Measurements from ENCODE around the gene MAP2K1.
A peak's percentile ranks its signal among the peaks of the same experiment; 100 is the strongest.

Gene MAP2K1

DNA sequence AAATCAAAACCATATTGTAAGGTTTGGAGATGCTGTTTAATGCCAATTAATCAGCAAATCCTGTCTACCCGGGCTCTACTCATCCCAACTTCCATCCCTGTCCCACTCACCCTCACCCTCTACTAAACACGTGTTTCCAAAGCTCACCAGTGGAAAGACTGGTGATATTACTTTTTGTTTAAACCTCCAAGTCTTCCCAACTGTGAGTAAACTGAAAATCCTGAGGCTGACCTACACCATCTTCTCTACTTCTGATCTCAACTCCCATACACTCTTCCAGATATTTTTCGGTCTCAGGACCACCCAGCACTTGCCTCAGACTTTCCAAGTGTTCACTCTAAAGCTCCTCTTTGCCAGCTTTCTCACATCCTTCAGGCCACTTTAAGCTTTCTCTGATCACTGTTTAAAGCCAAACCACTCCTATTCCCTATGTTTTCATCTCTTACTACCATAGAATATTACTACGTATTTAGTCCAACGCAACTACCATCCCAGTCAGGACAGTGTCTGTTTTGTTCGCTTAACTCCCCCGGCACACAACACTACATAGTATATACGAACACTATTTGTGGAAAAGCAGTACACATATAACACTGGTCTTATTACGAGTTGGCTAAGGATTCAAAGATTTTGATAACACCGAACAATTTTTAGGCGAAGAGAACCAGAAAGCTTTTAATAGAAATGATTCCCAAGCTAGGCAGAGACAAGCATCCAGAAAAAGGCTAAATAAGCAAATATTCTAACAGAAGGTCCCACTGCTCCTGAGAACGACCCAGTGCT is 117.3 kb downstream of the MAP2K1 start:
- Histone ChIP-seq H4K12ac (ENCODE audit: low read depth, low read length) (peak overlapping the region; percentile 24), H3K14ac (ENCODE audit: low read length) (peak overlapping the region; percentile 50), H2BK12ac (ENCODE audit: low read length) (no peak overlapping the region), H3K36me3 (ENCODE audit: control insufficient read depth in 1 of 2, insufficient read depth in 2 of 2, low read length in 2 of 2) (peaks cover 18 to 31% of the 10 kb centered on the region in 2 experiments), H2BK120ac (ENCODE audit: insufficient read depth, low read length, poor library complexity) (no peak overlapping the region), H3K79me1 (ENCODE audit: low read length) (peaks cover 9% of the 10 kb centered on the region), H3K18ac (ENCODE audit: low read length) (peak overlapping the region; percentile 34), H2AFZ (ENCODE audit: insufficient read depth, low read length, poor library complexity) (peak overlapping the region; percentile 47), H3K4ac (ENCODE audit: low read depth, low read length) (peak overlapping the region; percentile 90), H3K9ac (ENCODE audit: low read length) (peak overlapping the region; percentile 100), H2BK5ac (ENCODE audit: low read depth, low read length, poor library complexity) (peak overlapping the region; percentile 11), H3K4me1 (ENCODE audit: control insufficient read depth in 1 of 2, insufficient read depth in 2 of 2, low read length in 2 of 2) (peaks cover 0 to 3% of the 10 kb centered on the region in 2 experiments), H4K8ac (ENCODE audit: low read depth, low read length) (peak overlapping the region; percentile 79), H3K9me3 (ENCODE audit: insufficient read depth, low read depth, low read length) (no peaks in the 10 kb centered on the region), H2AK5ac (ENCODE audit: low read length) (peak overlapping the region; percentile 90), H3K79me2 (ENCODE audit: control insufficient read depth, insufficient read depth, low read length, poor library complexity) (peaks cover 15% of the 10 kb centered on the region), H3K4me3 (ENCODE audit: low read depth, low read length) (peak overlapping the region; percentile 97), H3K23ac (ENCODE audit: low read length) (peak overlapping the region; percentile 80), H4K91ac (ENCODE audit: low read depth, low read length) (peak overlapping the region; percentile 49), H3K4me2 (ENCODE audit: low read length) (peak overlapping the region; percentile 92), H3K27ac (ENCODE audit: low read depth, low read length) (peak overlapping the region; percentile 90), H3K27me3 (ENCODE audit: insufficient read depth, low read length) (no peaks in the 10 kb centered on the region)
- WGBS (ENCODE audit: extremely low coverage, insufficient coverage, insufficient read length), result no CpG with 5 or more reads among the region's 12 CpGs
- DNase-seq, result no peak

DNA sequence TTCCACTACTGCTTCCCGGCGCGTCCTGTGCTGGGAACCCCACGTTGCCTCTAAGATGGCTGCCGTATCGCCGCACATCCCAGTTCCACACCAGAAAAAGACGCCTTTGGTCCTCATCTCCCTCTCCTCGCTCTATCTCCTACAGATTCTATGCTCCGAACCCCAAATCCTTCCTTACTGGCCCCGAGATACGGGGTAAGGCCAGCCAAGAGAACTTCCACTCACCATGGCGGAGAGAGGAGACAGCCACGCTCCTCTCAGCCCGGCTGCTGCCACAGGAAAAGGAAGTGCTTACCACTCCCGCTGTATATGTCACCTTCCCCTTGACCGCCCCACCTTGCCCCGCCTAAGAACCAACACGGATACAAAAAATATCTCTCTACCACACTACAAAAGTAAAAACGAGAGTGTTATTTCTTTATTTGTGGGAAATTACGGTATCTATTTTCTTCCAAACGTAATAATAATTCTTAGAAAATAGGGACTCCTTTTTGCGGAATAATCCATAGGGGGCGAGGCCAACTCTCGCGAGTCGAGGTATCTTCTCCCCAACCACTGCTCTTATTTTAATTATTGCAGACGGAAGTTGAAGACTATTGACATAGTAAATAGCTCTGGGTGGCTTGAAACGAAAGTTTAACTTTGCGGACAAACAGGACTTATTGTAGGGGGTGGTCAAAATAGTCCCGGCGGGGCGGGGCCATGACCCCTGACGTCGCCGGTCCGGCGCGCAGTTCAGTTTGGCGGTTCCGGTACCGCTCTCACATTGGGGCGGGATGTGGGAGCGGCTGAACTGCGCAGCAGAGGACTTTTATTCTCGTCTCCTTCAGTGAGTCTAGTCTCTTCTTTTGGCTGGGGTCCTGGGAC is 118.1 kb downstream of the MAP2K1 start, which contains the start of the genes RPL4 and ZWILCH:
Gene RPL4, minus strand, starts transcription at position 293 of the 867 bp plus-strand sequence. Its CDS starts 65 bp downstream, at position 228.
Gene ZWILCH, plus strand, starts transcription at position 764 of the 867 bp plus-strand sequence. Its CDS starts 13 bp downstream, at position 777.
- Histone ChIP-seq H3K9ac (ENCODE audit: low read length) (peak within 1 kb of the TSS; percentile 100), H4K8ac (ENCODE audit: low read depth, low read length) (peak within 1 kb of the TSS; percentile 79)
- no CpG with 5 or more reads among the region's 46 CpGs for WGBS (ENCODE audit: extremely low coverage, insufficient coverage, insufficient read length)

DNA sequence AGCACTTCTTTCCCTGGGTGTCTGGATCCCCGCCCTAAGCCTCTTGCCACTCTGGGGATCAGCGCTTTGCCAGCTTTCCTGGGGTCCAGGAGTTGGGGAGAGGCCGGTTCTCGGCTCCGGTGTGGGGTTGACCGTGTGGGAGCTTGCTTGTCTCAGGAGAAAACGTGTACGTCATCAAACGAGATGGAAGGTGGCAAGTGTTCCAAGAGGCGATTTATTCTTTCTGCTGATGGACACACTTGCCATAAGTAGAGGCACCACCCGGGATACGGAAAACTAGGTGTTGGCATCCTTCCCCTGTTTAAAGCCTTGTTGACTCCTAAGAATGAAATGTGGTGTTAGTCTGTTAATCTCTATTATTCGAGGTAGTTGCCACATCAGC is 118.7 kb downstream of the MAP2K1 start:
- Histone ChIP-seq H3K4me1 (ENCODE audit: control insufficient read depth in 1 of 2, insufficient read depth in 2 of 2, low read length in 2 of 2) (peaks cover 0 to 3% of the 10 kb centered on the region in 2 experiments), H4K8ac (ENCODE audit: low read depth, low read length) (peak overlapping the region; percentile 79), H2BK12ac (ENCODE audit: low read length) (peak overlapping the region; percentile 50), H3K9ac (ENCODE audit: low read length) (peak overlapping the region; percentile 83), H3K79me2 (ENCODE audit: control insufficient read depth, insufficient read depth, low read length, poor library complexity) (peaks cover 15% of the 10 kb centered on the region), H2AK5ac (ENCODE audit: low read length) (peak overlapping the region; percentile 90), H2AFZ (ENCODE audit: insufficient read depth, low read length, poor library complexity) (peak overlapping the region; percentile 99), H3K9me3 (ENCODE audit: insufficient read depth, low read depth, low read length) (no peaks in the 10 kb centered on the region), H3K79me1 (ENCODE audit: low read length) (peaks cover 9% of the 10 kb centered on the region), H3K4me2 (ENCODE audit: low read length) (peak overlapping the region; percentile 92), H3K36me3 (ENCODE audit: control insufficient read depth in 1 of 2, insufficient read depth in 2 of 2, low read length in 2 of 2) (peaks cover 10 to 19% of the 10 kb centered on the region in 2 experiments), H4K12ac (ENCODE audit: low read depth, low read length) (peak overlapping the region; percentile 96), H3K18ac (ENCODE audit: low read length) (peak overlapping the region; percentile 90), H2BK120ac (ENCODE audit: insufficient read depth, low read length, poor library complexity) (peak overlapping the region; percentile 93), H2BK5ac (ENCODE audit: low read depth, low read length, poor library complexity) (peak overlapping the region; percentile 83), H3K14ac (ENCODE audit: low read length) (peak overlapping the region; percentile 88), H3K4ac (ENCODE audit: low read depth, low read length) (peak overlapping the region; percentile 92), H3K27me3 (ENCODE audit: insufficient read depth, low read length) (no peaks in the 10 kb centered on the region), H3K4me3 (ENCODE audit: low read depth, low read length) (peak overlapping the region; percentile 83), H3K27ac (ENCODE audit: low read depth, low read length) (peak overlapping the region; percentile 90), H3K23ac (ENCODE audit: low read length) (no peak overlapping the region), H4K91ac (ENCODE audit: low read depth, low read length) (peak overlapping the region; percentile 83)
- peak in 1 of 2 donors; percentile 21 for DNase-seq
- no CpG with 5 or more reads among the region's 13 CpGs for WGBS (ENCODE audit: extremely low coverage, insufficient coverage, insufficient read length)

More for the DNA sequence above, 118.1 kb downstream of the MAP2K1 start, which contains the start of the genes RPL4 and ZWILCH:
- H3K23ac ChIP-seq (ENCODE audit: low read length), result peak within 1 kb of the TSS; percentile 80
- peak within 1 kb of the TSS; percentile 83 for H4K91ac ChIP-seq (ENCODE audit: low read depth, low read length)
- H2AFZ ChIP-seq (ENCODE audit: insufficient read depth, low read length, poor library complexity), result peak within 1 kb of the TSS; percentile 99
- H3K4me1 ChIP-seq (ENCODE audit: control insufficient read depth in 1 of 2, insufficient read depth in 2 of 2, low read length in 2 of 2), result peaks cover 0 to 3% of the 10 kb centered on the region in 2 experiments
- H4K12ac ChIP-seq (ENCODE audit: low read depth, low read length), result peak within 1 kb of the TSS; percentile 96
- H3K79me2 ChIP-seq (ENCODE audit: control insufficient read depth, insufficient read depth, low read length, poor library complexity), result peaks cover 15% of the 10 kb centered on the region
- peak within 1 kb of the TSS; percentile 92 for H3K4ac ChIP-seq (ENCODE audit: low read depth, low read length)
- peak within 1 kb of the TSS; percentile 93 for H2BK120ac ChIP-seq (ENCODE audit: insufficient read depth, low read length, poor library complexity)
- peak within 1 kb of the TSS; percentile 90 for H2AK5ac ChIP-seq (ENCODE audit: low read length)
- H2BK12ac ChIP-seq (ENCODE audit: low read length), result peak within 1 kb of the TSS; percentile 50
- H2BK5ac ChIP-seq (ENCODE audit: low read depth, low read length, poor library complexity), result peak within 1 kb of the TSS; percentile 83
- H3K9me3 ChIP-seq (ENCODE audit: insufficient read depth, low read depth, low read length), result no peaks in the 10 kb centered on the region
- peak within 1 kb of the TSS; percentile 88 for H3K14ac ChIP-seq (ENCODE audit: low read length)
- H3K4me3 ChIP-seq (ENCODE audit: low read depth, low read length), result peak within 1 kb of the TSS; percentile 97
- peak; percentile 78 to 92 for DNase-seq
- H3K79me1 ChIP-seq (ENCODE audit: low read length), result peaks cover 9% of the 10 kb centered on the region
- peak within 1 kb of the TSS; percentile 90 for H3K18ac ChIP-seq (ENCODE audit: low read length)
- peak within 1 kb of the TSS; percentile 92 for H3K4me2 ChIP-seq (ENCODE audit: low read length)
- H3K27ac ChIP-seq (ENCODE audit: low read depth, low read length), result peak within 1 kb of the TSS; percentile 90
- H3K36me3 ChIP-seq (ENCODE audit: control insufficient read depth in 1 of 2, insufficient read depth in 2 of 2, low read length in 2 of 2), result peaks cover 13 to 25% of the 10 kb centered on the region in 2 experiments
- H3K27me3 ChIP-seq (ENCODE audit: insufficient read depth, low read length), result no peaks in the 10 kb centered on the region

DNA sequence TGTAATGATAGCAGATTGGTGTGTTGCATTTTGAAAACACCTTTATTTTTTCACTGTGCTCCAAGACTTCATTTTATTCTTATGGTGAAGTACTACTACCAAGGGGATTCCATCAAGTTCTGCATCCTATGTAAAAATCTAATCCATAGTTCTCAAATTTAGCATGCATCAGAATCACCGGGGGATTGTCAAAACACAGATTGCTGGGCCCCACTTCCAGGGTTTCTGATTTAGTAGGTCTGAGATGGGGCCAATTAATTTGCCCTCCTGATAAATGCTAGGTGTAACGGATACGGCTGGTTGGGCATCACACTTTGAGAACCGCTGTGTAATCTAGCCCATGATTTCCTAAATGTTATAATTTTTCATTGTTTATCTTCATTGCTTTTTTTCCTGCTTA is 119.1 kb downstream of the MAP2K1 start:
- no peak for DNase-seq
- H3K18ac ChIP-seq (ENCODE audit: low read length), result no peak overlapping the region
- peaks cover 15% of the 10 kb centered on the region for H3K79me2 ChIP-seq (ENCODE audit: control insufficient read depth, insufficient read depth, low read length, poor library complexity)
- H2BK120ac ChIP-seq (ENCODE audit: insufficient read depth, low read length, poor library complexity), result no peak overlapping the region
- no peak overlapping the region for H4K91ac ChIP-seq (ENCODE audit: low read depth, low read length)
- no peak overlapping the region for H3K27ac ChIP-seq (ENCODE audit: low read depth, low read length)
- H3K23ac ChIP-seq (ENCODE audit: low read length), result no peak overlapping the region
- no peak overlapping the region for H3K4me3 ChIP-seq (ENCODE audit: low read depth, low read length)
- no peaks in the 10 kb centered on the region for H3K27me3 ChIP-seq (ENCODE audit: insufficient read depth, low read length)
- no peak overlapping the region for H2AK5ac ChIP-seq (ENCODE audit: low read length)
- peaks cover 0 to 3% of the 10 kb centered on the region in 2 experiments for H3K4me1 ChIP-seq (ENCODE audit: control insufficient read depth in 1 of 2, insufficient read depth in 2 of 2, low read length in 2 of 2)
- H3K9ac ChIP-seq (ENCODE audit: low read length), result no peak overlapping the region
- H3K9me3 ChIP-seq (ENCODE audit: insufficient read depth, low read depth, low read length), result no peaks in the 10 kb centered on the region
- H2BK5ac ChIP-seq (ENCODE audit: low read depth, low read length, poor library complexity), result no peak overlapping the region
- peaks cover 9% of the 10 kb centered on the region for H3K79me1 ChIP-seq (ENCODE audit: low read length)
- H2BK12ac ChIP-seq (ENCODE audit: low read length), result no peak overlapping the region
- H3K4ac ChIP-seq (ENCODE audit: low read depth, low read length), result peak overlapping the region; percentile 24
- peaks cover 8 to 15% of the 10 kb centered on the region in 2 experiments for H3K36me3 ChIP-seq (ENCODE audit: control insufficient read depth in 1 of 2, insufficient read depth in 2 of 2, low read length in 2 of 2)
- no peak overlapping the region for H4K12ac ChIP-seq (ENCODE audit: low read depth, low read length)
- WGBS (ENCODE audit: extremely low coverage, insufficient coverage, insufficient read length), result no CpG with 5 or more reads among the region's 4 CpGs
- peak overlapping the region; percentile 92 for H3K4me2 ChIP-seq (ENCODE audit: low read length)
- no peak overlapping the region for H2AFZ ChIP-seq (ENCODE audit: insufficient read depth, low read length, poor library complexity)
- H3K14ac ChIP-seq (ENCODE audit: low read length), result no peak overlapping the region
- no peak overlapping the region for H4K8ac ChIP-seq (ENCODE audit: low read depth, low read length)
